ENCODE measurements around the gene RHBDF1. TPM values are rescaled to one million over a fixed set of nuclear protein-coding genes. Genes with fewer than 3 reads are reported as not detected.

RHBDF1 gene
- total and polyA plus RNA-seq, 9 of the 15 experiments (the other 6 are each of a cell fraction or from before 2014, with no cell fraction given), result 1.0 to 8.2 (median 4.2) TPM

DNA sequence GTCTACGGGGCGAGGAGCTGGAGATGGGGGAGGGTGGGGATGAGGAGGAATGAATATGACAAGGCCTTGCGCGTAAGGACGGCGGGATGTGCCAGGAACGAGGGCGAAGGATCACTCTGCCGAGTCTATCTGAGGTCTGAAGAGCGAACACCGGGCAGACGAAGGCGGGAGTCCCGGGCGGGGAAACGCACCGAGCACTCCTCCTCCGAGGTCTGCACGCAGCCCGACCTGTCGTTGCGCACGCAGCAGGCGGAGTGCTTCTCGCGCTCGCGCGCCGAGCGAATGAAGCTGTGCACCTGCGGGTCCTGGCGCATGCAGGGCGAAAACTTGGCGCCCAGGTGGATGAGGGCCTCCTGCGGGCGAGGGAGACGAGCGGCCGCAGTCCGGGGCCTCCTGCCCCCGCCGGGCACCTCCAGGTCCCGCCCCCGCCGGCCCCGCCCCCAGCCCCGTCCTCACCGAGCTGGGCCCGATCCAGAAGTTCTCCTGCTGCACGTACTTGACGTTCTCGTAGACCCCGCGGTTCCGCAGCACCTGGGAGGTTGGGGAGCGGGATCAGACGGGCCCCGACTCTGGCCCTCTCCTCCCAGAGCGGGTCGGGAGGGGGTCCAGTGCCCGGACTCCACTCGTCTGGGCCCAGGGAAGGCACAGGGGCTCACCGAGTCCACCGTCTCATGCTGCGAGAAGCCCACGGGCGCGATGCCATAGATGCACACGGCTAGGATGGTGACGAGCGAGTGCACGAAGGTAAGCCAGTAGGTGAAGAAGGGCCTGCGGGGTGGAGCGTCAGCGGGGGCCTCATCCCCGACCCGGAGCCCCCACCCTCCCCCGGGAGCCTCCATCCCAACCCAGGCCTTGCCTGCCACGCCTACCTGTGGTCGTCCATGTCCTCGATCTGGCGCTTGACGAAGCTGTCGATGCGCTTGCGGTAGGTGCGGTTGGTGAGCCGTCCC lies 11.2 kb downstream of the RHBDF1 start:
- 85% methylated on average over 45 of the region's 89 CpGs for WGBS (ENCODE audit: insufficient coverage, low coverage, missing lambda C conversion rate)

DNA sequence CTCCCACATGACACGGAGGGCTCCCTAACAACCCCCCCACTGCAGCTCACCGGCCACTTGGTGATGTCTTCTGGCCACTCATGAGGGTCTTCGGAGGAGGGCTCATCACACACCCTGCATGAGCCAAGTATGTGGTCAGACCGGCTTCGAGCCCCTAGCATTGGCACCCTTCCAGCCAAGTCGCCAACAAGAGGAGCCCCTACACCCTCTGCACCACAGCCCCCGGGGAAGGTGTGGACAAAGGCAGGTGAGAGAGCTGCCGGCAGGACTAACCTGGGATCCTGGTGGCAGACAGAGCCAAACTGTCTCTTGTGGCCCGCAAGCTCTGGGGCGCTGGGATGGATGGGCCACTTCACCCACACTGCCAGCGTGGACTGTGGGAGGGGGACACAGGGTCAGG lies 12.3 kb downstream of the RHBDF1 start:
- DNase-seq (ENCODE audit: extremely low read depth in 1 of 4, low spot score in 3 of 4), result no peak
- no TSS peak for BruUV-seq (replicated peaks)
- intact Hi-C loops (cut with micrococcal nuclease) (no loop called here), in situ Hi-C loops (cut with MboI) (no loop called here)
- Histone ChIP-seq H3K9me1 (ENCODE audit: control insufficient read depth, insufficient read depth, low read length) (peaks cover 2% of the 10 kb centered on the region), H3K79me2 (ENCODE audit: control insufficient read depth, insufficient read depth, low read length) (peaks cover 8% of the 10 kb centered on the region), H3K4me1 (replicated peaks in 1 of 2; ENCODE audit: control insufficient read depth in 2 of 2, insufficient read depth in 2 of 2, low read length in 2 of 2) (peaks cover 3 to 29% of the 10 kb centered on the region in 2 experiments; a peak in 2 of 5 replicates), H2AFZ (ENCODE audit: low read depth, low read length) (no peak overlapping the region), H3K27me3 (ENCODE audit: control insufficient read depth in 2 of 2, insufficient read depth in 2 of 2, low read length in 2 of 2) (no peaks in the 10 kb centered on the region), H4K20me1 (replicated peaks; ENCODE audit: control insufficient read depth, insufficient read depth, low read length) (no peaks in the 10 kb centered on the region; the same call in none of the 2 replicates), H3K36me3 (ENCODE audit: control insufficient read depth, insufficient read depth, low read length) (peaks cover 41% of the 10 kb centered on the region), H3K27ac (ENCODE audit: extremely low read depth, low read depth, low read length) (no peak overlapping the region), H3K4me3 (no peak overlapping the region), H3K9me3 (replicated peaks; ENCODE audit: control insufficient read depth, insufficient read depth, low read depth, low read length) (no peaks in the 10 kb centered on the region), H3K9ac (ENCODE audit: insufficient read depth in 1 of 2, low read depth in 2 of 2, low read length in 2 of 2) (no peak overlapping the region), H3K4me2 (ENCODE audit: insufficient read depth, low read length) (no peak overlapping the region)
- TF ChIP-seq POLR2G (IDR thresholded peaks at IDR 0.05; ENCODE audit: low read depth, low read length), result peak; percentile 54; the same call in 1 of the 2 replicates
- no peak for TF ChIP-seq ADNP (tag; IDR thresholded peaks at IDR 0.05)
- TF ChIP-seq ZNF778 (CRISPR knock-in tag; IDR thresholded peaks at IDR 0.05), result no peak
- TF ChIP-seq ELF1 (tag; IDR thresholded peaks at IDR 0.05), result no peak
- no peak for TF ChIP-seq KDM1A (IDR thresholded peaks at IDR 0.05)
- TF ChIP-seq SRF (CRISPR knock-in tag; IDR thresholded peaks at IDR 0.05), result no peak
- no peak for TF ChIP-seq ETS2 (tag; IDR thresholded peaks at IDR 0.05; ENCODE audit: borderline replicate concordance, poor library complexity, severe bottlenecking)
- TF ChIP-seq, protein P1, sequence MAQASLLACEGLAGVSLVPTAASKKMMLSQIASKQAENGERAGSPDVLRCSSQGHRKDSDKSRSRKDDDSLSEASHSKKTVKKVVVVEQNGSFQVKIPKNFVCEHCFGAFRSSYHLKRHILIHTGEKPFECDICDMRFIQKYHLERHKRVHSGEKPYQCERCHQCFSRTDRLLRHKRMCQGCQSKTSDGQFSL (CRISPR knock-in tag; IDR thresholded peaks at IDR 0.05), result peak; percentile 10; the same call in 1 of the 2 replicates
- TF ChIP-seq, protein P1 (tag; IDR thresholded peaks at IDR 0.05), result no peak
- no peak for TF ChIP-seq PML (IDR thresholded peaks at IDR 0.05; ENCODE audit: low read length)
- no peak for TF ChIP-seq BACH1 (tag; IDR thresholded peaks at IDR 0.05)
- FAIRE-seq, result no peak
- 68% methylated on average over 6 of the region's 11 CpGs for WGBS (ENCODE audit: insufficient coverage, low coverage, missing lambda C conversion rate)
- ChIA-PET POLR2A (interaction anchor here (0.6 to 2.1 kb wide), 2 partner anchors 11 to 297 kb away, joined by 3 to 18 read pairs; partner anchors contain the start of gene RHBDF1), CTCF (ENCODE audit: low intra/inter-chr PET ratio) (no interaction called here)
- ATAC-seq, result no peak

More for the DNA sequence above, 11.2 kb downstream of the RHBDF1 start:
- ATAC-seq (no peak), FAIRE-seq (no peak), DNase-seq (ENCODE audit: extremely low read depth in 1 of 4, low spot score in 3 of 4) (no peak)
- no peak overlapping the region for H2AFZ ChIP-seq (ENCODE audit: low read depth, low read length)
- in situ Hi-C loops (cut with MboI), result no loop called here
- no peaks in the 10 kb centered on the region for H3K79me2 ChIP-seq (ENCODE audit: control insufficient read depth, insufficient read depth, low read length)
- POLR2A ChIA-PET, result interaction anchor here (0.6 to 2.1 kb wide), 2 partner anchors 10 to 251 kb away, joined by 3 to 18 read pairs; partner anchors contain the start of gene RHBDF1
- CTCF ChIA-PET (ENCODE audit: low intra/inter-chr PET ratio), result no interaction called here
- no TSS peak for BruUV-seq (replicated peaks)
- H3K36me3 ChIP-seq (ENCODE audit: control insufficient read depth, insufficient read depth, low read length), result peaks cover 31% of the 10 kb centered on the region
- no peak overlapping the region for H3K4me2 ChIP-seq (ENCODE audit: insufficient read depth, low read length)
- peaks cover 2% of the 10 kb centered on the region for H3K9me1 ChIP-seq (ENCODE audit: control insufficient read depth, insufficient read depth, low read length)
- H3K27ac ChIP-seq (ENCODE audit: extremely low read depth, low read depth, low read length), result no peak overlapping the region
- peaks cover 0 to 38% of the 10 kb centered on the region in 2 experiments; a peak in 3 of 5 replicates for H3K4me1 ChIP-seq (replicated peaks in 1 of 2; ENCODE audit: control insufficient read depth in 2 of 2, insufficient read depth in 2 of 2, low read length in 2 of 2)
- no peaks in the 10 kb centered on the region for H3K27me3 ChIP-seq (ENCODE audit: control insufficient read depth in 2 of 2, insufficient read depth in 2 of 2, low read length in 2 of 2)
- no peaks in the 10 kb centered on the region; the same call in 1 of the 2 replicates for H4K20me1 ChIP-seq (replicated peaks; ENCODE audit: control insufficient read depth, insufficient read depth, low read length)
- TF ChIP-seq SMARCB1 (IDR thresholded peaks at IDR 0.05; ENCODE audit: insufficient read length, low read depth) (no peak), PCBP1 (IDR thresholded peaks at IDR 0.05; ENCODE audit: low read depth, low read length, poor library complexity, severe bottlenecking) (peak; percentile 8), POLR2G (IDR thresholded peaks at IDR 0.05; ENCODE audit: low read depth, low read length) (0 out of 2 replicates have a peak, but pooled peaks have one; percentile 10)
- H3K9ac ChIP-seq (ENCODE audit: insufficient read depth in 1 of 2, low read depth in 2 of 2, low read length in 2 of 2), result no peak overlapping the region; a peak in 1 of 4 replicates
- intact Hi-C loops (cut with micrococcal nuclease), result no loop called here
- H3K4me3 ChIP-seq, result no peak overlapping the region
- no peaks in the 10 kb centered on the region for H3K9me3 ChIP-seq (replicated peaks; ENCODE audit: control insufficient read depth, insufficient read depth, low read depth, low read length)
